PC-3 (cell line): ENCODE data around the gene DGCR2.

Experiments
- EZH2 ChIP-seq: fragments of 300-600 bp; sonication (generic); IDR thresholded peaks from one replicate; pipeline ENCODE4 v1.6.1; 2017; ENCODE audit warnings: antibody characterized with exemption, mild to moderate bottlenecking, low read length; ENCODE audit not compliant: unreplicated experiment
- EZH2phosphoT487 ChIP-seq: fragments of 300-600 bp; sonication (generic); IDR thresholded peaks from 2 replicates; pipeline ENCODE4 v1.6.1; 2018; ENCODE audit warnings: mild to moderate bottlenecking, antibody characterized with exemption, low read length, borderline replicate concordance
- TF ChIP-seq, protein P1 (sequence below): fragments of 300-600 bp; sonication (generic); conservative IDR thresholded peaks from 2 replicates; pipeline ENCODE4 v1.5.1; 2017; ENCODE audit warnings: antibody characterized with exemption, low read depth, mild to moderate bottlenecking, low read length

- TF ChIP-seq EZH2 (no peak), EZH2phosphoT487 (no peak)
- TF ChIP-seq, protein P1, sequence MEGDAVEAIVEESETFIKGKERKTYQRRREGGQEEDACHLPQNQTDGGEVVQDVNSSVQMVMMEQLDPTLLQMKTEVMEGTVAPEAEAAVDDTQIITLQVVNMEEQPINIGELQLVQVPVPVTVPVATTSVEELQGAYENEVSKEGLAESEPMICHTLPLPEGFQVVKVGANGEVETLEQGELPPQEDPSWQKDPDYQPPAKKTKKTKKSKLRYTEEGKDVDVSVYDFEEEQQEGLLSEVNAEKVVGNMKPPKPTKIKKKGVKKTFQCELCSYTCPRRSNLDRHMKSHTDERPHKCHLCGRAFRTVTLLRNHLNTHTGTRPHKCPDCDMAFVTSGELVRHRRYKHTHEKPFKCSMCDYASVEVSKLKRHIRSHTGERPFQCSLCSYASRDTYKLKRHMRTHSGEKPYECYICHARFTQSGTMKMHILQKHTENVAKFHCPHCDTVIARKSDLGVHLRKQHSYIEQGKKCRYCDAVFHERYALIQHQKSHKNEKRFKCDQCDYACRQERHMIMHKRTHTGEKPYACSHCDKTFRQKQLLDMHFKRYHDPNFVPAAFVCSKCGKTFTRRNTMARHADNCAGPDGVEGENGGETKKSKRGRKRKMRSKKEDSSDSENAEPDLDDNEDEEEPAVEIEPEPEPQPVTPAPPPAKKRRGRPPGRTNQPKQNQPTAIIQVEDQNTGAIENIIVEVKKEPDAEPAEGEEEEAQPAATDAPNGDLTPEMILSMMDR = no peak
These were observed 61.7 kb downstream of the DGCR2 start for GRCh38 chr22:19060356-19061009.
